GM10266 (cell line): ENCODE data around the gene ULK4.

ENCODE experiments used
- DNase-seq: peaks from one replicate; pipeline ENCODE4 v3.0.0; 2012; ENCODE audit errors: extremely low spot score
- CTCF ChIP-seq: IDR thresholded peaks from 2 replicates; pipeline ENCODE4 v1.5.1; 2012; ENCODE audit warnings: mild to moderate bottlenecking, low read depth; ENCODE audit not compliant: control insufficient read depth, insufficient read depth; ENCODE audit errors: missing control alignments

The ULK4 gene

GRCh38 chr3:41580274-41580959, 381.5 kb downstream of the ULK4 start:
- DNase-seq = no peak
- no peak for TF ChIP-seq CTCF

GRCh38 chr3:41579861-41580260, 382.0 kb downstream of the ULK4 start:
- DNase-seq = no peak

DNA sequence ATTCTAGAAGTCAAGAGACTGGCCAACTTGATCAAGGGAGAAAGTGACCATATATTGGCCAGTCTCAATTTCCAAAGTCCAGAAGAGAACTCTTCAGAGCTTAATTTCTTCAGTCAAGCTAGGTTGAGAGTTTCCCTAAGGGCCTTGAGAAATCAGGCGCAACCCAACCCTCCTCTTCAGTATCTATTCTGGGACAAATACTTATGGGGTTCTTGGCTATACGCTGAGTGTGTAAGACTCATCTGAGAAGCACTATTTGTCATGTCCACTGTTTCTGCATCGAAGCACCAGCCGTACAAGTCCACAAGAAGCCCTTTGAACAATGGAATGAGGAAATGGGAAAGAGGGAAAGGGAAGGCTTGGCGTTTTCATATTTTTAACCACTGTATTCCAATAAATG, 383.1 kb downstream of the ULK4 start:
- DNase-seq = no peak
- no peak for TF ChIP-seq CTCF

More at GRCh38 chr3:41579861-41580260, 382.0 kb downstream of the ULK4 start:
- no peak for TF ChIP-seq CTCF

DNA sequence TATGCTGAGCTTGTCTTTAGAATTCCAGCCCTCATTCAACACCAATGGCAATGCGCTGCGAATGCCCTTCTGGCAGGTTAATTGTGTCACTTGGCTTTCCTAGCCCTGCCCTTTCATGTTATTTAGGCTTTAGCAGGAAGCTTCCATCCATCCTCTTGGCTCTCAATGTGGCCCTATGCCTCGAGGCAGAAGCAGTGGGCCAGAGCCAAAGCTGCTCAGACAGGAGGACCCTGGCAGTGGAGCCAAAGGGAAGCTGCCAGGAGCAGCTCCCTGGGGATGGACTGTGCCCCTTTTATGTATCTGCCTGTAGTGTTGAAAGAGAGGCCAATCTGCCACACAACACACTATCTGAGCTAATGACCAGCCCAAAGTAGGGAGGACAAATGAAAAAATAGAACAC, 386.2 kb downstream of the ULK4 start:
- DNase-seq = no peak
- TF ChIP-seq CTCF = no peak

GRCh38 chr3:41574900-41575299, 387.0 kb downstream of the ULK4 start:
- no peak for DNase-seq
- no peak for TF ChIP-seq CTCF

GRCh38 chr3:41573591-41573990, 388.3 kb downstream of the ULK4 start:
- no peak for DNase-seq
- TF ChIP-seq CTCF = no peak

DNA sequence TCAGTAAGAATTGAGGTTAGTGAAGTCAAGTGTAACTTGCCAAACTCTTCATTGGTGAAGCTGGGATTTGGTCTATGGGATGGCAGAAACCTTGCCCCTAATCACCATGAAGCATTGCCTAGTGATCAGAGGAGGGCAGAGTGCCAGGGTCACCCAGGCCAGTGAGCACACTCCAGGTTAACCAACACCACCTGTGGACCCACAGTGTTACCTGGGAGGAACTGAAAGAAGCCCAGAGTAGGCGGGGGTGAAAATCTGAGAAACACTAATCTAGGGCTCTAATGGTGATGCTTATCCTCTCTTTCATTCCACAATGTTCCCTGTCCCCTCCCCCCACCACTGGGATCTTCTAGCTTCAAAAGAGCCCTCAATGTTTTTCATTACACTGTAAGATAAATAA, 389.8 kb downstream of the ULK4 start:
- DNase-seq = no peak
- TF ChIP-seq CTCF = no peak
